ENCODE results near the gene ABCG8. TPM values are rescaled to one million over a fixed set of nuclear protein-coding genes. Genes with fewer than 3 reads are reported as not detected.

ABCG8 gene
- not detected in 2 replicates for total RNA-seq

DNA sequence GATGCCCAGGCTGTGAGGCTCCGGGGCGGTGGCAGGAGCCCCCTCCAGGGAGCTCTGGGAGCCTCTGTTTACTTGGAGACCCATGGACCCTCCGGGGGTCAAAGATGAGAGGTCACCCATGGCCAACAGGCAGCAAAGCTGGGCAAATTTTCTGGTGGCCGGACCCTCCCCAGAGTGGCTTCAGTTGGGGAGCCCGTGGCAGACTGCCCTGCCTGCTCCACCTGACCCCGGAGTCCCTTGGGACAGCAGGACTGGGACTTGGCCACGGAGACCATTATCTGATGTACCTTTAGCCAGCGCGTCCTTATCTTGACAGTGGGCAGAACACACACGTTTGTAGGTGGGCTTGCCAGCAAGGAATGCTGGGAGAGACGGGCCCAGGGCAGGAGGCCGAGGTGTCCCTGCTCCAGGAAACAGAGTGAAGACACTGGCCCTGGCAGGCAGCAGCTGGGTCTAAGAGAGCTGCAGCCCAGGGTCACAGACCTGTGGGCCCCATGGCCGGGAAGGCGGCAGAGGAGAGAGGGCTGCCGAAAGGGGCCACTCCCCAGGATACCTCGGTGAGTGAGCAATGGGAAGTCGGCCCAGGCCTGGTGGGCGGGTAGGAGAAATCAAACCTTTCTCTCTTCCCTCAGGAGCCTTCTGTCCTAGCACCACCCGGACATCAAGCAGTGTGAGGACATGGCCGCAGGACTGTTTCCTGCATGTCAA, at the start of gene ABCG8, which contains the start of gene ABCG5:
ABCG8 (plus strand) TSS at position 412 of the 708 bp plus-strand sequence; CDS start at position 495, 83 bp downstream.
ABCG5 (minus strand) TSS at position 280 of the 708 bp plus-strand sequence; CDS start at position 120, 160 bp downstream.
- TF ChIP-seq, protein P1, sequence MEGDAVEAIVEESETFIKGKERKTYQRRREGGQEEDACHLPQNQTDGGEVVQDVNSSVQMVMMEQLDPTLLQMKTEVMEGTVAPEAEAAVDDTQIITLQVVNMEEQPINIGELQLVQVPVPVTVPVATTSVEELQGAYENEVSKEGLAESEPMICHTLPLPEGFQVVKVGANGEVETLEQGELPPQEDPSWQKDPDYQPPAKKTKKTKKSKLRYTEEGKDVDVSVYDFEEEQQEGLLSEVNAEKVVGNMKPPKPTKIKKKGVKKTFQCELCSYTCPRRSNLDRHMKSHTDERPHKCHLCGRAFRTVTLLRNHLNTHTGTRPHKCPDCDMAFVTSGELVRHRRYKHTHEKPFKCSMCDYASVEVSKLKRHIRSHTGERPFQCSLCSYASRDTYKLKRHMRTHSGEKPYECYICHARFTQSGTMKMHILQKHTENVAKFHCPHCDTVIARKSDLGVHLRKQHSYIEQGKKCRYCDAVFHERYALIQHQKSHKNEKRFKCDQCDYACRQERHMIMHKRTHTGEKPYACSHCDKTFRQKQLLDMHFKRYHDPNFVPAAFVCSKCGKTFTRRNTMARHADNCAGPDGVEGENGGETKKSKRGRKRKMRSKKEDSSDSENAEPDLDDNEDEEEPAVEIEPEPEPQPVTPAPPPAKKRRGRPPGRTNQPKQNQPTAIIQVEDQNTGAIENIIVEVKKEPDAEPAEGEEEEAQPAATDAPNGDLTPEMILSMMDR (IDR thresholded peaks at IDR 0.05; ENCODE audit: insufficient read depth, low read depth, low read length): no peak
- no peak for DNase-seq (ENCODE audit: low read depth)
- H3K4me3 ChIP-seq (ENCODE audit: low read depth, low read length): no peak within 1 kb of the TSS

DNA sequence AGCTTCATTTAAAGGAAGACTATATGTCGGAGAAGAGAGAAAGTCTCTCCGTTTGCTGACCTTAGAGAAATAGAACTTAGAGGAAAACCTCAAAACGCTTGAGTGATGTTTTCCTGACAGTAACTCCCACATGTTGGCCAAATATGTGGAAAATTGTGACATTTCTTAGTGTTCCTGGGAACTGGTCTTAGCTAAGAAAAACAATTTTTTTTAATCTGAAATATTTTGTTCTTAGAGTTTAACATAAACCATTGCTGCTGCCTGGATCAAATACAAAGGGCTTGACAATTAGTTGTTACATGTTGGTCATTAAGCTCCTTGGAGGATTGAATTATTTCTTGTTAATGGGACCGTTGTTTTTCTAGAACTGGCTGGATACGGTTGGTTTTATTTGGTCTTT, 48.6 kb upstream of the ABCG8 start:
- TF ChIP-seq, protein P1 (IDR thresholded peaks at IDR 0.05; ENCODE audit: insufficient read depth, low read depth, low read length): no peak

DNA sequence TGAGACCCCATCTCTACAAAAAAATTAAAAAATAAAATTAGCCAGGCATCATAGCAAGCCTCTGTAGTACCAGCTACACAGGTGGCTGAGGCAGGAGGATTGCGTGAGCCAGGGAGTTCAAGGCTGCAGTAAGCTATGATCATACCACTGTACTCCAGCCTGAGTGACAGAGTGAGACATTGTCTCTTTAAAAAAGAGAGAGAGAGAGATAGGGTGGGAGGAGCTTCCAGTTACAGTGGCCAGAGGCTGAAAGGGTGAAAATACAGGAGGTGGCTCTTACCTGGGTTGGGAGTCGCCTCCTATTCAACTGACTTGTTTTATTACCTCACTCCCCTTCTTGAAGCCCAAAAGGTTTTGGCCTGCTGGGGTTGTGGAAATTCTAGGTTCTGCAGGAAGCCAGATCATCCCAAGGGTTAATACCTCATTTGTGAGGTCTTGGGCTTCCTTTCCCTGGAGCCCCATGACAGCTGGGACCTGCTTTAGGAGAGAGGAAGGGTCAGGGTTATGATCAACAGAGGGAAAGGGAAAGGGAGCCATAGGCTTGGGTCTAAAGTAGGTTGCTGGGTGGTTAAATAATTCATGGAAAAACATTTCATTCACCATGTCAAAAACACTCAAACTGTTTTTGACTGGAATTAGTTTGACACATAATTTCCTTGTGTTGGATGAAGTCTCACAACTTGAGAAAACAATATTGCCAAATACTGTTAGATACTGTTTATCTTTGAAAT, 47.6 kb upstream of the ABCG8 start:
- TF ChIP-seq, protein P1 (IDR thresholded peaks at IDR 0.05; ENCODE audit: insufficient read depth, low read depth, low read length): no peak
- no peak for DNase-seq (ENCODE audit: low read depth)
- no peak overlapping the region for H3K4me3 ChIP-seq (ENCODE audit: low read depth, low read length)

More for the DNA sequence above, 48.6 kb upstream of the ABCG8 start:
- DNase-seq (ENCODE audit: low read depth): peak; percentile 75
- H3K4me3 ChIP-seq (ENCODE audit: low read depth, low read length): no peak overlapping the region

DNA sequence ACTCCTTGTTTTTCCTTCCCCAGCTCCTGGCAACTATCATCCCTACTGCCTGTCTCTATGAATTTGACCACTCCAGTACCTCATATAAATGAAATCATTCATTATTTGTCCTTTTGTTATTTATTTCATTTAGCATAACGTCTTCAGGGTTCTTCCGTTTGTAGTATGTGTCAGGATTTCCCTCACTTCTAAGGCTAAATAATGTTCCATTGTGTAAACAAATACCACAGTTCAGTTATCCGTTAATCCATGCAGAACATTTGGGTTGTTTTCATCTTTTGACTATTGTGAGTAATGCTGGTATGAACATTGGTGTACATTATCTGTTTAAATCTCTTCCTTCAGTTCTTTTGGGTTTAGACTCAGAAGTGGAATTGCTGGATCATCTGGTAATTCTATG, 46.1 kb upstream of the ABCG8 start:
- TF ChIP-seq, protein P1 (IDR thresholded peaks at IDR 0.05; ENCODE audit: insufficient read depth, low read depth, low read length): no peak

DNA sequence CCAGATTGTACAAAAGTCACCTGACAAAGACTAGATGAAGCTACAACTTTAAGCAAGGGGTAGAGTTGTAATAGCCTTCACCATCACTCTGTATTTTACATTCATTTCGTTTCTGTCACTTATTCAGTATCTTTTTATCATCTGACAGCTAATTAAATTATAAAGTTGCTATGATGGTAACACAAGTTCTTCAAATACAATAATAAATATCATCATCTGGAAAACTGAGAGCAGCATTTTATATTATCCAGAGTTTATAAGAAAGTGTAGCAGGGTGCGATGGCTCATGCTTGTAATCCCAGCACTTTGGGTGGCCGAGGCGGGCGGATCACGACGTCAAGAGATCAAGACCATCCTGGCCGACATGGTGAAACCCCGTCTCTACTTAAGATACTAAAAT, 43.8 kb upstream of the ABCG8 start:
- TF ChIP-seq, protein P1 (IDR thresholded peaks at IDR 0.05; ENCODE audit: insufficient read depth, low read depth, low read length): no peak
- H3K4me3 ChIP-seq (ENCODE audit: low read depth, low read length): no peak overlapping the region
- no peak for DNase-seq (ENCODE audit: low read depth)

More for the DNA sequence above, 46.1 kb upstream of the ABCG8 start:
- H3K4me3 ChIP-seq (ENCODE audit: low read depth, low read length): no peak overlapping the region
- peak; percentile 7 for DNase-seq (ENCODE audit: low read depth)

DNA sequence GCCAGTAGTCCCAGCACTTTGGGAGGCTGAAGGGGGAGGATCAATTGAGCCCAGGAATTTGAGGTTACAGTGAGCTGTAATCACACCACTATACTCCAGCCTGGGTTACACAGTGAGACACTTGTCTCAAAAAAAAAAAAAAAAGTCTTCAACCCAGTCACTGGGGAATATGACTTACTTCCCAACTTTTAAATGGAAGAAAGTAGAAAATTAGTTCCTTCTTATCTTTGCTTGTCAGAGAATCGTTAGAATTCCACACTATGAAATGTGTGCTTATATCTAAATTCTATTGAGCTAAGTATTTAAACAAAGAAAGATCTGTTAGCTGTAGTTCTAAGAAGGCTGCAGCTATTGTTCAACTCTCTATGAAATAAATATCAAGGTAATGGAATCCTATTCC, 42.6 kb upstream of the ABCG8 start:
- no peak for DNase-seq (ENCODE audit: low read depth)
- H3K4me3 ChIP-seq (ENCODE audit: low read depth, low read length): no peak overlapping the region
- TF ChIP-seq, protein P1 (IDR thresholded peaks at IDR 0.05; ENCODE audit: insufficient read depth, low read depth, low read length): no peak
